D721Med (cell line): ENCODE data around the gene ALS2.

Experiments used
- DNase-seq: peaks from one replicate; pipeline ENCODE4 v3.0.0; 2011; ENCODE audit warnings: low spot score; ENCODE audit not compliant: insufficient read length
- FAIRE-seq: peaks from 2 replicates; lab custom pipeline; 2011; peaks lifted over from hg19 to GRCh38; lab: Jason Lieb, UNC
- CTCF ChIP-seq: IDR thresholded peaks from 2 replicates; pipeline ENCODE4 v1.5.1; 2012; ENCODE audit warnings: mild to moderate bottlenecking, control low read depth; ENCODE audit not compliant: insufficient read depth; ENCODE audit errors: missing control alignments

Gene ALS2

DNA sequence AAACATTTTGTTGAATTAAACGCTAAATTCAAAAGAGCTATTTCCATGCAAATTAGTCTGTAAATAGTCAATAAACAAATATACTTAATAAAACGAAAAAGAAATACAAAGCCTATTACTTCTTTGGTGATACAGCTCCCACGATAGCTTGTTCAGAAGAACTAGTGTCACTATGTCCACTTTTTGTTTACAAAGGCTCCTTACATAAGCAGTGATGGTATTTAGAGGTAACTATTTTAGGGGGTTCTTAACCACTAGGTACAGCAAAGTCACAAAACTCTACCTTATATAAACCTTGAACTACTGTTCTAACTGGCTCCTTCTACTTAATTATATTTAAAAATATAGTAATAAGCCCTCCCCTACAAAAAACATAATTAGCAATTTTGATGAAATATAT, 21.9 kb downstream of the ALS2 start:
- FAIRE-seq (peak; percentile 6), DNase-seq (no peak)
- no peak for TF ChIP-seq CTCF

DNA sequence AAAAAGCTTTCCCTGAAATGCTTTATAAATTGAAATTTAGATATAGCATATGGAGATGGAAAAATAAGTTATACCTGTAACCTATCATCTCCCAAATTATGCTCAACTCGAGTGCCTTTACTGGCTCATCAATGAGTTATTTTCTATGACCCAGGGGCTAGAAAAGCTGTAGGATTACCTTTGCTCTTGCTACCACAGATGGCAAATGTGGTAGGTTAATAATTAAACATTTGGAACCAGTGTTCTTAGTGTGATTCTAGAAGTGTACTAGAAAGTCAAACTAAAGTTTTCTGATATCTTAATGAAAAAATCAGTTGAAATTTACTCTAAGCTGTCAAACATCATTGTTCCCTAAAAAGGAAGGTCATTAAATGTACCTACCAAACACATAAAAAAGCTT, 22.5 kb downstream of the ALS2 start:
- FAIRE-seq = no peak
- no peak for TF ChIP-seq CTCF
- no peak for DNase-seq

DNA sequence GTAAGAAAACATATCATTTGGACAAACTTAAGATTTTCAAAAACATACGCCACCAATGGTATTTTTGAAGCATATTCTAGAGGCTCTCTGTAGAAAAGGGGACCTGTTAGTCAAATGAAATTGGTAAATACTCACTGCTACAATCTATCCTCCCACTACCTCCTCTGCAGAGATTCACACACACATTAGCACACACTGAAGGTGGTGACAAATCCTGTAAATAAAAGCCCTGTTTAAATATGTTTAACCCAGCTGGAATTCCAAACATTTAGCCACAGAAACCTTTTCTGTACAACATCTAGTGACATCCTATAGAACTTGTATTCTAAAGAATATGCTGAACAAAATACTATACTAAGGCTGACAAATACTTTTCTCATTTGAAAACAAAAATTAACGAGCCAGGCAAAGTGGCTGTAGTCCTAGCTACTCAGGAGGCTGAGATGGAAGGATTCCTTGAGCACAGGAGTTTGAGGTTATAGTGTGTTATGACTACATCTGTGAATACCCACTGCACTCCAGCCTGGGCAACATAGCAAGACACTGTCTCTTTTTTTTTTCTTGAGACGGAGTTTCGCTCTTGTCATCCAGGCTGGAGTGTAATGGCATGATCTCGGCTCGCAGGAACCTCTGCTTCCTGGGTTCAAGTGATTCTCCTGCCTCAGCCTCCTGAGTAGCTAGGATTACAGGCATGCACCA, 25.9 kb downstream of the ALS2 start:
- FAIRE-seq (no peak), DNase-seq (no peak)
- TF ChIP-seq CTCF = no peak

GRCh38 chr2:201751566-201751965, 29.2 kb downstream of the ALS2 start:
- FAIRE-seq = no peak
- DNase-seq = no peak
- no peak for TF ChIP-seq CTCF

- FAIRE-seq (no peak), DNase-seq (no peak)
- no peak for TF ChIP-seq CTCF
Measured at GRCh38 chr2:201746551-201746950, 34.2 kb downstream of the ALS2 start.

- DNase-seq = no peak
- TF ChIP-seq CTCF = no peak
- no peak for FAIRE-seq
Measured at GRCh38 chr2:201735486-201735885, 45.2 kb downstream of the ALS2 start.

DNA sequence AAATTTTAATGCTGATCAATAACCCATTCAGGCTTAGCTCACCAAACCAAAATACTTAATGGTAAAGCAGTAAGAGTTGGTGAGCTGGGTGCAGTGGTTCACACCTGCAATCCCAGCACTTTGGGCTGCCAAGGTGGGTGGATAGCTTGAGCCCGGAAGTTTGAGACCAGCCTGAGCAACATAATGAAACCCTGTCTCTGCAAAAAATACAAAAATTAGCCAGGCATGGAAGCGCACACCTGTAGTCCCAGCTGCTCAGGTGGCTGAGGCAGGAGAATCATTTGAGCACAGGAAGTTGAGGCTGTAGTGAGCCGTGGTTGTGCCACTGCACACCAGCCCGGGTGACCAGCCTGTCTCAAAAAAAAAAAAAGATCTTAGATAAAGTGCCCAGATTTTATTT, 46.6 kb downstream of the ALS2 start:
- TF ChIP-seq CTCF = no peak
- FAIRE-seq (no peak), DNase-seq (no peak)
